SK-N-SH (cell line): Measurements from ENCODE around the gene BTBD9.

Experiments used
- MEF2A ChIP-seq: IDR thresholded peaks from 2 replicates; pipeline ENCODE4 v1.4.0; 2012; ENCODE audit warnings: low read depth, borderline replicate concordance
- YY1 ChIP-seq: IDR thresholded peaks from 2 replicates; pipeline ENCODE4 v1.4.0; 2012; ENCODE audit warnings: low read depth, mild to moderate bottlenecking
- TF ChIP-seq, protein P1 (sequence below): fragments of 200-600 bp; sonication (generic); IDR thresholded peaks from 2 replicates; pipeline ENCODE4 v1.6.1; 2017; ENCODE audit warnings: antibody characterized with exemption, mild to moderate bottlenecking, moderate library complexity
- TF ChIP-seq, protein P2 (sequence below): IDR thresholded peaks from 2 replicates; pipeline ENCODE4 v1.4.0; 2012; ENCODE audit warnings: low read depth, borderline replicate concordance

DNA sequence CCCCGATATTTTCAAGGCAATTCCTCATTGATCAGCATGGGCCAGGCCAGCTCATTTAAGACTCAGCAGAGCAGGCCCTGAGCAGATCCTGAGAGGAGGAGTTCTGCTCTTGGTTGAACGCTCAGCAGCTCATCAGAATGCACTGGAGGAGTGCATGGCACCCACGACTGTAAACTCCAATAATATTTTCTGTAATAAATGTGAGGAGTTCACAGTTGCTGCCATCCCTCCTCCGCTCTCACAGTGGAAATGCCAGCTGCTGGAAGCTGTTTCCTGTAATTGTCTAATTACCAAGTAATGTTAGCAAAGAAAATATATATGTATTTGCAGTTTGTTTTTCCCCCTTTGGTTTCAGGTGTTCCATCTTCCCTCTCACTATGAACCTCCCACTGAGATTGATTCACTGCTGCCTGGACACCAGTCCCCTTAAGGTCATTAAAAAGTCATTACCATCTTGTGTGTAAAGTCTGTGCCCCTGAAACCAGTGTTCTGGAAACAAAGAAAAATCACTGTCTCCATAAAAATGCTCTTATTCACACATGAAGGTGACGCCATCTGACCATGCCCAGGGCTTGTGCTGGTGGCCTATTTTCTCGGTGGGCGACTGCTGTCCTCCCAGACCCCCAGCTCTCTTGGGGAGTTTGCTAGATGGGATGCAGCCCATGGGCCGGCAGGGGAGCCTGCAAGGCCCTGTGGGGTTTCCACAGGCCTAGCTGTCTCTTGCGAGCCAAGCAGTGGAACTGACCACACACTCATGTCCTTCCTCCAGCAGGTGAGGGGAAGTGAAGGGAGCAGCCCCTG lies 446.0 kb downstream of the BTBD9 start:
- TF ChIP-seq, protein P1, sequence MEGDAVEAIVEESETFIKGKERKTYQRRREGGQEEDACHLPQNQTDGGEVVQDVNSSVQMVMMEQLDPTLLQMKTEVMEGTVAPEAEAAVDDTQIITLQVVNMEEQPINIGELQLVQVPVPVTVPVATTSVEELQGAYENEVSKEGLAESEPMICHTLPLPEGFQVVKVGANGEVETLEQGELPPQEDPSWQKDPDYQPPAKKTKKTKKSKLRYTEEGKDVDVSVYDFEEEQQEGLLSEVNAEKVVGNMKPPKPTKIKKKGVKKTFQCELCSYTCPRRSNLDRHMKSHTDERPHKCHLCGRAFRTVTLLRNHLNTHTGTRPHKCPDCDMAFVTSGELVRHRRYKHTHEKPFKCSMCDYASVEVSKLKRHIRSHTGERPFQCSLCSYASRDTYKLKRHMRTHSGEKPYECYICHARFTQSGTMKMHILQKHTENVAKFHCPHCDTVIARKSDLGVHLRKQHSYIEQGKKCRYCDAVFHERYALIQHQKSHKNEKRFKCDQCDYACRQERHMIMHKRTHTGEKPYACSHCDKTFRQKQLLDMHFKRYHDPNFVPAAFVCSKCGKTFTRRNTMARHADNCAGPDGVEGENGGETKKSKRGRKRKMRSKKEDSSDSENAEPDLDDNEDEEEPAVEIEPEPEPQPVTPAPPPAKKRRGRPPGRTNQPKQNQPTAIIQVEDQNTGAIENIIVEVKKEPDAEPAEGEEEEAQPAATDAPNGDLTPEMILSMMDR, result no peak
- TF ChIP-seq YY1 (no peak), MEF2A (no peak)
- TF ChIP-seq, protein P2, sequence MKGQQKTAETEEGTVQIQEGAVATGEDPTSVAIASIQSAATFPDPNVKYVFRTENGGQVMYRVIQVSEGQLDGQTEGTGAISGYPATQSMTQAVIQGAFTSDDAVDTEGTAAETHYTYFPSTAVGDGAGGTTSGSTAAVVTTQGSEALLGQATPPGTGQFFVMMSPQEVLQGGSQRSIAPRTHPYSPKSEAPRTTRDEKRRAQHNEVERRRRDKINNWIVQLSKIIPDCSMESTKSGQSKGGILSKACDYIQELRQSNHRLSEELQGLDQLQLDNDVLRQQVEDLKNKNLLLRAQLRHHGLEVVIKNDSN, result no peak
